K562 (cell line): ENCODE results near the gene DTNBP1. TPM values are rescaled to one million over a fixed set of nuclear protein-coding genes. Genes with fewer than 3 reads are reported as not detected.

ENCODE experiments used
- NCOA6 ChIP-seq: fragments of 450-650 bp; IDR thresholded peaks from 2 replicates; pipeline ENCODE4 v1.6.1; 2017; ENCODE audit warnings: mild to moderate bottlenecking
- NEUROD1 ChIP-seq: fragments of 150-350 bp; IDR thresholded peaks from 2 replicates; pipeline ENCODE4 v1.6.1; 2014; ENCODE audit warnings: borderline replicate concordance, low read length, low read depth; ENCODE audit not compliant: partially characterized antibody
- POLR3G ChIP-seq: IDR thresholded peaks from 2 replicates; pipeline ENCODE4 v1.6.1; 2011; ENCODE audit not compliant: insufficient read length, insufficient replicate concordance; ENCODE audit errors: extremely low read depth
- SMAD4 ChIP-seq: fragments of 250-450 bp; sonication (Bioruptor Pico); conservative IDR thresholded peaks from 2 replicates; pipeline ENCODE4 v1.8.0; 2021; ENCODE audit warnings: inconsistent platforms, mild to moderate bottlenecking, moderate library complexity
- polyA plus RNA-seq, 8 experiments: library from polyadenylated mRNA; depleted of rRNA in 4 of 8; stranded (reverse) in 5 of 8; unstranded in 3 of 8; fragments of >200 nt; fragmentation: Nextera tagmentation in 2 of 8; fragmentation: Illumina TruSeq in 1 of 8; extraction: Ambion mirVana in 2 of 8; extraction: Trizol in 1 of 8; gene quantifications; 2 replicates each; pipeline versions ENCODE4 v1.2.1 to v1.2.3, GENCODE V29; 2011 to 2014; ENCODE audit warnings: inconsistent platforms in 1 of 8, missing spikeins in 1 of 8
- total RNA-seq, 7 experiments: library from RNA; depleted of rRNA in 6 of 7; stranded (reverse); fragments of >200 nt in 6 of 7; fragmentation: Illumina TruSeq in 2 of 7; extraction: Trizol in 2 of 7; gene quantifications; 2 replicates each; pipeline versions ENCODE4 v1.2.1 to v1.2.3, GENCODE V29; 2011 to 2021; ENCODE audit warnings: low replicate concordance in 1 of 7
- TF ChIP-seq, protein P1 (sequence below): sonication (generic); formaldehyde crosslinking; IDR thresholded peaks from 2 replicates; pipeline ENCODE4 v1.8.0; 2022; ENCODE audit warnings: missing genetic modification reagents, mild to moderate bottlenecking, borderline replicate concordance
- TF ChIP-seq, protein P2 (sequence below): fragments of 250-450 bp; sonication (Bioruptor Pico); IDR thresholded peaks from 2 replicates; pipeline ENCODE4 v1.5.1; 2021; ENCODE audit warnings: mild to moderate bottlenecking

DTNBP1 gene
- total and polyA plus RNA-seq, 9 of the 15 experiments (the other 6 are each of a cell fraction or from before 2014, with no cell fraction given): 16.7 to 54.5 (median 21.4) TPM

DNA sequence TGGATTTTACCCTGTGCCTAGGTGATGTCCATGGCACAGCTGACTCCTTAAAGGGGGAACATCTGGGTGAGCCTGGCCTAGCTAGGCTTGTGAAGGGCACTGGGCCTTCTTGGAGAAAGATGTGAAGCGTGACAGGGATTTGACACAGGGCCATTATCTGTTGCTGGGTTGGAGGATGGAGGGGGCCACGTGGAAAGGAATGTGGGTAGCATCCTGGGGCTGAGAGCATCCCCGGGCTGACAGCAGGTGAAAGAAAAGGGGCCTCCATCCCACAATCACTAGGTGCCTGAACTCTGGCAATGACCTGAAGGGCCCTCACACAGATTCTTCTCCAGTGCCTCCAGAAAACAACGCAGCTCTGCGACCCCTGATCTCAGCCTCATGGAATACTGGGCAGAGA lies 124.7 kb downstream of the DTNBP1 start (continued):
- TF ChIP-seq, protein P1, sequence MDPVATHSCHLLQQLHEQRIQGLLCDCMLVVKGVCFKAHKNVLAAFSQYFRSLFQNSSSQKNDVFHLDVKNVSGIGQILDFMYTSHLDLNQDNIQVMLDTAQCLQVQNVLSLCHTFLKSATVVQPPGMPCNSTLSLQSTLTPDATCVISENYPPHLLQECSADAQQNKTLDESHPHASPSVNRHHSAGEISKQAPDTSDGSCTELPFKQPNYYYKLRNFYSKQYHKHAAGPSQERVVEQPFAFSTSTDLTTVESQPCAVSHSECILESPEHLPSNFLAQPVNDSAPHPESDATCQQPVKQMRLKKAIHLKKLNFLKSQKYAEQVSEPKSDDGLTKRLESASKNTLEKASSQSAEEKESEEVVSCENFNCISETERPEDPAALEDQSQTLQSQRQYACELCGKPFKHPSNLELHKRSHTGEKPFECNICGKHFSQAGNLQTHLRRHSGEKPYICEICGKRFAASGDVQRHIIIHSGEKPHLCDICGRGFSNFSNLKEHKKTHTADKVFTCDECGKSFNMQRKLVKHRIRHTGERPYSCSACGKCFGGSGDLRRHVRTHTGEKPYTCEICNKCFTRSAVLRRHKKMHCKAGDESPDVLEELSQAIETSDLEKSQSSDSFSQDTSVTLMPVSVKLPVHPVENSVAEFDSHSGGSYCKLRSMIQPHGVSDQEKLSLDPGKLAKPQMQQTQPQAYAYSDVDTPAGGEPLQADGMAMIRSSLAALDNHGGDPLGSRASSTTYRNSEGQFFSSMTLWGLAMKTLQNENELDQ (CRISPR knock-in tag): no peak
- TF ChIP-seq, protein P2, sequence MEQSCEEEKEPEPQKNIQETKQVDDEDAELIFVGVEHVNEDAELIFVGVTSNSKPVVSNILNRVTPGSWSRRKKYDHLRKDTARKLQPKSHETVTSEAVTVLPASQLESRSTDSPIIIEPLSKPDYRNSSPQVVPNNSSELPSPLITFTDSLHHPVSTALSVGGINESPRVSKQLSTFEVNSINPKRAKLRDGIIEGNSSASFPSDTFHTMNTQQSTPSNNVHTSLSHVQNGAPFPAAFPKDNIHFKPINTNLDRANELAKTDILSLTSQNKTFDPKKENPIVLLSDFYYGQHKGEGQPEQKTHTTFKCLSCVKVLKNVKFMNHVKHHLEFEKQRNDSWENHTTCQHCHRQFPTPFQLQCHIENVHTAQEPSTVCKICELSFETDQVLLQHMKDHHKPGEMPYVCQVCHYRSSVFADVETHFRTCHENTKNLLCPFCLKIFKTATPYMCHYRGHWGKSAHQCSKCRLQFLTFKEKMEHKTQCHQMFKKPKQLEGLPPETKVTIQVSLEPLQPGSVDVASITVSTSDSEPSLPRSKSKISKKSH: no peak
- TF ChIP-seq NCOA6: no peak
- no peak for TF ChIP-seq POLR3G
- no peak for TF ChIP-seq NEUROD1
- no peak for TF ChIP-seq SMAD4
